Endothelial cell of umbilical vein (primary cell): ENCODE data around the gene TUBGCP2. TPM values are rescaled to one million over a fixed set of nuclear protein-coding genes. Genes with fewer than 3 reads are reported as not detected.

Experiments used
- BruUV-seq: library from RNA; stranded (reverse); fragments of 400-500 nt; replicated peaks from 2 replicates; lab custom pipeline; 2021; lab: Mats Ljungman, UMichigan
- CTCF ChIA-PET: fragments of 300-600, 350-600 bp; sonication (Branson Sonifier 250); formaldehyde crosslinking; loops from one replicate; lab custom pipeline; 2021; ENCODE audit warnings: antibody characterized with exemption, inconsistent platforms; lab: Charles Lee
- POLR2A ChIA-PET: fragments of 300-600, 350-600 bp; sonication (Branson Sonifier 250); formaldehyde crosslinking; loops from one replicate; lab custom pipeline; 2021; ENCODE audit warnings: antibody characterized with exemption, inconsistent platforms; lab: Charles Lee
- DNase-seq: peaks from one replicate; pipeline ENCODE4 v3.0.0-alpha.2; 2011; ENCODE audit warnings: low read depth, low spot score
- FAIRE-seq: peaks from 2 replicates; lab custom pipeline; 2011; peaks lifted over from hg19 to GRCh38; lab: Jason Lieb, UNC
- H2AFZ ChIP-seq: 2 replicates; pipeline ENCODE4 v1.6.0; 2012; ENCODE audit warnings: low read depth, low read length, control low read depth, inconsistent platforms
- H3K27ac ChIP-seq: 2 replicates; pipeline ENCODE4 v1.5.1; 2011; ENCODE audit warnings: low read depth, mild to moderate bottlenecking, control low read depth, low read length, moderate library complexity; ENCODE audit not compliant: insufficient read depth
- H3K27me3 ChIP-seq, 2 experiments: 2 replicates each; pipeline versions ENCODE4 v1.6.0 to v1.6.1; 2011; ENCODE audit warnings: low read length in 2 of 2, mixed read lengths in 1 of 2; ENCODE audit not compliant: control insufficient read depth in 2 of 2, insufficient read depth in 2 of 2
- H3K36me3 ChIP-seq, 2 experiments: 2 replicates in 1 of 2; 3 replicates in 1 of 2; pipeline ENCODE4 v1.5.1; 2011; ENCODE audit warnings: low read length in 2 of 2, mild to moderate bottlenecking in 1 of 2, moderate library complexity in 1 of 2; ENCODE audit not compliant: control insufficient read depth in 2 of 2, insufficient read depth in 2 of 2; ENCODE audit errors: extremely low read depth in 1 of 2
- H3K4me1 ChIP-seq: 3 replicates; pipeline ENCODE4 v1.5.1; 2011; ENCODE audit warnings: mild to moderate bottlenecking, low read length; ENCODE audit not compliant: control insufficient read depth, insufficient read depth; ENCODE audit errors: extremely low read depth
- H3K4me2 ChIP-seq: 2 replicates; pipeline ENCODE4 v1.6.1; 2011; ENCODE audit warnings: low read length, control low read depth, mixed read lengths; ENCODE audit not compliant: insufficient read depth
- H3K4me3 ChIP-seq, 3 experiments: fragments of 200-600 bp in 1 of 3; sonication (generic), shearing (Covaris generic) in 1 of 3; replicated peaks in 1 of 3; 2 replicates each; pipeline ENCODE4 v1.5.1; 2011 to 2016; ENCODE audit warnings: control low read depth in 3 of 3, low read length in 3 of 3, mild to moderate bottlenecking in 2 of 3, inconsistent platforms in 1 of 3, low read depth in 1 of 3, moderate library complexity in 1 of 3; ENCODE audit not compliant: insufficient read depth in 1 of 3
- H3K79me2 ChIP-seq: 2 replicates; pipeline ENCODE4 v1.6.0; 2012; ENCODE audit warnings: low read length, inconsistent platforms; ENCODE audit not compliant: control insufficient read depth, insufficient read depth
- H3K9ac ChIP-seq: replicated peaks from 2 replicates; pipeline ENCODE3; 2011; ENCODE audit warnings: low read length, control low read depth; ENCODE audit not compliant: insufficient read depth; ENCODE audit errors: extremely low read depth
- H3K9me1 ChIP-seq: replicated peaks from 3 replicates; pipeline ENCODE4 v1.6.0; 2011; ENCODE audit warnings: mild to moderate bottlenecking, low read length; ENCODE audit not compliant: control insufficient read depth, insufficient read depth; ENCODE audit errors: extremely low read depth
- H3K9me3 ChIP-seq: replicated peaks from 2 replicates; pipeline ENCODE4 v1.5.1; 2012; ENCODE audit warnings: low read length, inconsistent platforms; ENCODE audit not compliant: control insufficient read depth, insufficient read depth
- H4K20me1 ChIP-seq: replicated peaks from 2 replicates; pipeline ENCODE3; 2011; ENCODE audit warnings: mild to moderate bottlenecking, low read length; ENCODE audit not compliant: control insufficient read depth, insufficient read depth; ENCODE audit errors: extremely low read depth
- EZH2 ChIP-seq: IDR thresholded peaks from 2 replicates; pipeline ENCODE4 v1.6.1; 2012; ENCODE audit warnings: borderline replicate concordance, low read depth, mild to moderate bottlenecking, moderate library complexity, low read length, inconsistent platforms; ENCODE audit not compliant: severe bottlenecking
- FOS ChIP-seq: IDR thresholded peaks from 2 replicates; pipeline ENCODE4 v1.6.1; 2011; ENCODE audit warnings: mild to moderate bottlenecking, low read length, moderate library complexity, borderline replicate concordance; ENCODE audit not compliant: insufficient read depth
- GATA2 ChIP-seq: IDR thresholded peaks from 2 replicates; pipeline ENCODE4 v1.7.0; 2011; ENCODE audit warnings: low read depth, mild to moderate bottlenecking, moderate library complexity, mixed read lengths, low read length; ENCODE audit not compliant: insufficient read length, insufficient read depth
- JUN ChIP-seq: IDR thresholded peaks from 2 replicates; pipeline ENCODE4 v1.6.1; 2011; ENCODE audit warnings: borderline replicate concordance, low read depth; ENCODE audit not compliant: insufficient read length, insufficient read depth
- MYC ChIP-seq: IDR thresholded peaks from one replicate; pipeline ENCODE4 v1.6.1; 2011; ENCODE audit warnings: mild to moderate bottlenecking, low read depth, low read length
- POLR2A ChIP-seq: IDR thresholded peaks from 2 replicates; pipeline ENCODE4 v1.6.1; 2012; ENCODE audit warnings: low read depth, mild to moderate bottlenecking, control low read depth, low read length
- POLR2AphosphoS5 ChIP-seq: IDR thresholded peaks from 2 replicates; pipeline ENCODE4 v1.6.1; 2012; ENCODE audit warnings: low read depth, mild to moderate bottlenecking, control low read depth, low read length, moderate library complexity; ENCODE audit not compliant: insufficient read depth
- dilution Hi-C: fragments of 300-500 bp; cut with MboI; formaldehyde crosslinking; loops from one replicate; pipeline ENCODE4 v1.15.0; 2019; ENCODE audit warnings: low sequenced_read_pairs; ENCODE audit not compliant: extremely low pct_ligation_motif_present
- intact Hi-C: fragments of 100-400 bp; cut with micrococcal nuclease; formaldehyde crosslinking; loops from one replicate; pipeline ENCODE4 v1.10.0; 2022
- polyA plus RNA-seq, 4 experiments: library from polyadenylated mRNA; depleted of rRNA in 3 of 4; stranded (reverse) in 3 of 4; unstranded in 1 of 4; fragments of >200 nt; gene quantifications; 2 replicates each; pipeline versions ENCODE4 v1.2.1 to v1.2.3, GENCODE V29; 2011 to 2012; ENCODE audit warnings: missing spikeins in 1 of 4
- total RNA-seq: library from RNA; stranded (reverse); gene quantifications from 2 replicates; pipeline ENCODE4 v1.2.3, GENCODE V29; 2021
- TF ChIP-seq, protein P1 (sequence below), 2 donors: IDR thresholded peaks; 1 replicate in 1 of 2; 2 replicates in 1 of 2; pipeline ENCODE4 v1.5.1; 2011; ENCODE audit warnings: low read length in 2 of 2, mild to moderate bottlenecking in 2 of 2, moderate library complexity in 2 of 2, control low read depth in 1 of 2, inconsistent platforms in 1 of 2, low read depth in 1 of 2; ENCODE audit not compliant: insufficient read depth in 1 of 2; ENCODE audit errors: extremely low read depth in 1 of 2
- TF ChIP-seq, protein P2 (sequence below): IDR thresholded peaks from 2 replicates; pipeline ENCODE4 v1.6.1; 2011; ENCODE audit not compliant: insufficient read depth, insufficient read length

TUBGCP2 gene
- total and polyA plus RNA-seq, 2 donors (not counting 3 experiments of a cell fraction or from before 2014, with no cell fraction given) = 37.1 to 53.1 TPM

DNA sequence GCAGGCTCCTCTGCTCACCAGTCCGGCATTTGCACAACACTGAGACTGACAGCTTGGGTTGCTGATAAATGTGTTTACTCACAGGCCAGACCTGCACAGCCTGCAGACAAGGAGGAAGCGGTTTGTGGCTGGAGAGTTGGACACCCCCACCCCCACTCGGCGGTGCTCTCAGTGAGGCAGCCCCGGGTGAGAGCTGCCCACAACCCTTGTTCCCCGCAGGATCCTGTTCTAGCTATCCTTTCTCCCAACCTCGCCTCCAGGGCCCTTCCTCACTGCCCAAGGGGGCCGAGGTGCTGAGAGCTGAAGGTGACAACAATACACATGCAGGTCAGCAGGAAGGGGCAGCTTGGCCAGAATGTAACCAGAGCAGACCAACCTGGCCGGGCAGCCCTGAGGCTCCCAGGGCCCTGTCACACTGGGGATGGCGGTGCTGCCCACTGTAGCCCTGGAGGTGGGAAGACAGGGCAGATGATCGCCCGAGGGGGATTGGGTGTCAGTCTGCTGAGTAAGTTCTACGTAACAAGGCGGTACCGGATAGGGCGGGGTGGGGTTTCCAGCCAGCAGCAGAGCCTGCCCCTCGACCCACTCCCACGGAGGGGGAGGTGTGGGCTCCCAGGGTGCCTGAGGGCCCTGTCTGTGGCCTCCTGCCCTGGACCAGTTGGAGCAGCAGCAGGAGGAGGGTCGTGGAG is 30.0 kb downstream of the TUBGCP2 start:
- intact Hi-C loops = no loop called here

More for the DNA sequence above, 30.0 kb downstream of the TUBGCP2 start:
- Histone ChIP-seq H3K4me1 (no peaks in the 10 kb centered on the region), H3K9me3 (no peaks in the 10 kb centered on the region), H3K36me3 (peaks cover 4 to 23% of the 10 kb centered on the region in 2 experiments), H3K27ac (no peak overlapping the region), H3K27me3 (peaks cover 5 to 10% of the 10 kb centered on the region in 2 experiments), H3K9me1 (no peaks in the 10 kb centered on the region), H3K4me2 (no peak overlapping the region), H3K79me2 (no peaks in the 10 kb centered on the region), H2AFZ (no peak overlapping the region), H3K9ac (no peak overlapping the region), H3K4me3 (no peak overlapping the region), H4K20me1 (no peaks in the 10 kb centered on the region)
- dilution Hi-C loops = no loop called here
- FAIRE-seq (no peak), DNase-seq (no peak)
- BruUV-seq = no TSS peak
- POLR2A ChIA-PET = no interaction called here
- CTCF ChIA-PET = interaction anchor here (1.0 to 1.5 kb wide), 3 partner anchors 14 to 316 kb away, joined by 3 to 6 read pairs (median 5); no protein-coding TSS in a partner anchor
- TF ChIP-seq JUN (no peak), GATA2 (no peak), FOS (no peak), MYC (no peak), EZH2 (no peak), POLR2A (no peak), POLR2AphosphoS5 (no peak)
- TF ChIP-seq, protein P1, sequence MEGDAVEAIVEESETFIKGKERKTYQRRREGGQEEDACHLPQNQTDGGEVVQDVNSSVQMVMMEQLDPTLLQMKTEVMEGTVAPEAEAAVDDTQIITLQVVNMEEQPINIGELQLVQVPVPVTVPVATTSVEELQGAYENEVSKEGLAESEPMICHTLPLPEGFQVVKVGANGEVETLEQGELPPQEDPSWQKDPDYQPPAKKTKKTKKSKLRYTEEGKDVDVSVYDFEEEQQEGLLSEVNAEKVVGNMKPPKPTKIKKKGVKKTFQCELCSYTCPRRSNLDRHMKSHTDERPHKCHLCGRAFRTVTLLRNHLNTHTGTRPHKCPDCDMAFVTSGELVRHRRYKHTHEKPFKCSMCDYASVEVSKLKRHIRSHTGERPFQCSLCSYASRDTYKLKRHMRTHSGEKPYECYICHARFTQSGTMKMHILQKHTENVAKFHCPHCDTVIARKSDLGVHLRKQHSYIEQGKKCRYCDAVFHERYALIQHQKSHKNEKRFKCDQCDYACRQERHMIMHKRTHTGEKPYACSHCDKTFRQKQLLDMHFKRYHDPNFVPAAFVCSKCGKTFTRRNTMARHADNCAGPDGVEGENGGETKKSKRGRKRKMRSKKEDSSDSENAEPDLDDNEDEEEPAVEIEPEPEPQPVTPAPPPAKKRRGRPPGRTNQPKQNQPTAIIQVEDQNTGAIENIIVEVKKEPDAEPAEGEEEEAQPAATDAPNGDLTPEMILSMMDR (IDR thresholded peaks at IDR 0.05; ENCODE audit: extremely low read depth in 1 of 2, insufficient read depth in 1 of 2, low read depth in 1 of 2, low read length in 2 of 2) = no peak
- TF ChIP-seq, protein P2, sequence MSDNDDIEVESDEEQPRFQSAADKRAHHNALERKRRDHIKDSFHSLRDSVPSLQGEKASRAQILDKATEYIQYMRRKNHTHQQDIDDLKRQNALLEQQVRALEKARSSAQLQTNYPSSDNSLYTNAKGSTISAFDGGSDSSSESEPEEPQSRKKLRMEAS = no peak
